Retinal pigment epithelial cell (primary cell): ENCODE measurements around the gene TCAIM.
"Not testable (repeated sequence)": the region's sequence is repeated elsewhere in the genome, so short reads cannot be mapped to it uniquely, and the experiment has no call there.

ENCODE experiments used
- DNase-seq: peaks from one replicate; pipeline ENCODE4 v3.0.0-alpha.2; 2010; ENCODE audit warnings: low read depth
- H3K4me3 ChIP-seq: 2 replicates; pipeline ENCODE4 v1.5.1; 2011; ENCODE audit warnings: mild to moderate bottlenecking, low read length, control low read depth, moderate library complexity
- CTCF ChIP-seq: conservative IDR thresholded peaks from 2 replicates; pipeline ENCODE4 v1.5.1; 2011; ENCODE audit warnings: low read depth, low read length, control low read depth, inconsistent platforms

The TCAIM gene

GRCh38 chr3:44363591-44363990, 25.0 kb downstream of the TCAIM start:
- no peak overlapping the region for H3K4me3 ChIP-seq
- TF ChIP-seq CTCF = no peak
- DNase-seq = no peak

- no peak for TF ChIP-seq CTCF
- no peak overlapping the region for H3K4me3 ChIP-seq
- DNase-seq = no peak
Measured at GRCh38 chr3:44365952-44366351, 27.4 kb downstream of the TCAIM start.

- H3K4me3 ChIP-seq = no peak overlapping the region
- no peak for DNase-seq
- TF ChIP-seq CTCF = no peak
Measured at GRCh38 chr3:44375450-44375849, 36.9 kb downstream of the TCAIM start.

GRCh38 chr3:44387404-44387803, 48.8 kb downstream of the TCAIM start:
- no peak for TF ChIP-seq CTCF
- H3K4me3 ChIP-seq = no peak overlapping the region
- DNase-seq = no peak

- H3K4me3 ChIP-seq = no peak overlapping the region
- DNase-seq = no peak
- TF ChIP-seq CTCF = no peak
Measured at GRCh38 chr3:44392489-44392888, 53.9 kb downstream of the TCAIM start.

GRCh38 chr3:44395714-44396113, 57.1 kb downstream of the TCAIM start:
- DNase-seq = no peak
- TF ChIP-seq CTCF = no peak
- no peak overlapping the region for H3K4me3 ChIP-seq

GRCh38 chr3:44396200-44397171, 57.9 kb downstream of the TCAIM start:
- no peak for DNase-seq
- no peak for TF ChIP-seq CTCF
- H3K4me3 ChIP-seq = no peak overlapping the region

- DNase-seq = not testable (repeated sequence)
Measured at GRCh38 chr3:44398271-44398670, 59.7 kb downstream of the TCAIM start.

More at GRCh38 chr3:44398271-44398670, 59.7 kb downstream of the TCAIM start:
- not testable (repeated sequence) for H3K4me3 ChIP-seq
